DMS53 treated with DMSO at 0.1 percent for 48 hours (cell line): ENCODE measurements around the gene GOLGA8T.
"Not testable (repeated sequence)": the region's sequence is repeated elsewhere in the genome, so short reads cannot be mapped to it uniquely, and the experiment has no call there.

ENCODE experiments used
- DNase-seq: peaks from one replicate; lab custom pipeline; 2025; ENCODE audit not compliant: unreplicated experiment; lab: John Stamatoyannopoulos, UW

GOLGA8T gene

DNA sequence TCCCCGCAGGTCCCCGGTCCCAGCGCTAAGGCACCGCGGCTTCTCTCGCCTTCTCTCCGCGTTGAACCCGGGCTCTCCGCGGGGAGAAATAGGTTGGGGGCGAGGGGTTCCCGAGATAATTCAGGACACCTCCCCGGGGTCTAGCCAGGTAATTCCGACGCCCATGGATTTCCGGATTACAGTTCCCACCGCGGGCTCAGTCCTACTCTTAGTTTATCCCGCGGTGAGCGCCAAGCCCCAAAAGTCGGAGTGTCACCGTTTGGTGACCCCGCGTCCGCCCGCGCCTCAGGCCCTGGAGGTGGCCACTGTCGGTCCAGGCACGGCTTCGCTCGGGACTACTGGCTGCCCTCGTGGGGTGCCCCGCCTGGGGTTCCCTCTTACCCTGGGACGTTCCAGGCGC lies 56.8 kb downstream of the GOLGA8T start:
- DNase-seq: not testable (repeated sequence)

- not testable (repeated sequence) for DNase-seq
These were observed 57.4 kb downstream of the GOLGA8T start for GRCh38 chr15:30192119-30192745.

DNA sequence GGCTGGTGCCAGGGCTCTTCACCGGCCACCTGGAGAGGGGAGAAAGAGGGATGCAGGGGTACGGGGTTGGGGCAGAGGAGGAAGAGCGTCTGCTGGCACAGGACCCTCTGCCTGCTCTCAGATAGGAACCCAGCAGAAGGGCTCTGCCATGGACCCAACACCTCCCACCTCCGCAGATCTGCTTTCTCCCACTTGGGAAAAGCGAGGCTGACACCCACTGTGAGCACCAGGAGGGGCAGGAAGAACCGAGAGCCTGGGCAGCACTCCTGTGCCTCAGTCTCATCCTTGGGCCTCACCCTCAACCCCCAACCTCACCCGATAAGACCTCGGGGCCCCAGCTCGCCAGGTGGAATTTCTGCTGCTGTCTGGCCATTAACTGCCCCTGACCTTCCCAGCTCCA lies 58.0 kb downstream of the GOLGA8T start:
- DNase-seq: not testable (repeated sequence)
